HepG2 (cell line): ENCODE measurements around the gene PLCB4. TPM values are rescaled to one million over a fixed set of nuclear protein-coding genes. Genes with fewer than 3 reads are reported as not detected.

Experiments used
- ATAC-seq: fragments of 200-7000 bp; cut with Tn5 transposase; 3 replicates; pipeline ENCODE4 v1.9.1; 2020; ENCODE audit warnings: mild to moderate bottlenecking, moderate library complexity
- BruUV-seq: library from RNA; stranded (reverse); fragments of 400-500 nt; replicated peaks from 2 replicates; lab custom pipeline; 2021; lab: Mats Ljungman, UMichigan
- CTCF ChIA-PET: fragments of 300-600 bp; formaldehyde crosslinking; extraction: SDS; loops from one replicate; lab custom pipeline; 2021; ENCODE audit warnings: low total read pairs, inconsistent platforms, low intra/inter-chr PET ratio; lab: Yijun Ruan, JAX
- POLR2A ChIA-PET: fragments of 350-600 bp; sonication (Branson Sonifier 250); formaldehyde crosslinking; loops from one replicate; lab custom pipeline; 2020; ENCODE audit warnings: antibody characterized with exemption, inconsistent platforms; lab: Yijun Ruan, JAX
- DNase-seq: peaks from one replicate; pipeline ENCODE4 v3.0.0-alpha.2; 2015; ENCODE audit warnings: low spot score
- FAIRE-seq: peaks from 3 replicates; lab custom pipeline; 2011; peaks lifted over from hg19 to GRCh38; lab: Jason Lieb, UNC
- H2AFZ ChIP-seq: one replicate; pipeline ENCODE4 v1.6.1; 2011; ENCODE audit warnings: low read length, inconsistent platforms
- H3K27ac ChIP-seq: fragments of 300-600 bp; 3 replicates; pipeline ENCODE4 v1.8.0; 2011; ENCODE audit warnings: mixed run types, mild to moderate bottlenecking, mixed read lengths, low read length, inconsistent platforms; ENCODE audit not compliant: insufficient read depth; ENCODE audit errors: extremely low read length
- H3K27me3 ChIP-seq, 2 experiments: fragments of 200-600 bp in 1 of 2; 2 replicates in 1 of 2; 3 replicates in 1 of 2; pipeline versions ENCODE4 v1.6.0 to v1.8.0; 2011; ENCODE audit warnings: low read length in 2 of 2, mild to moderate bottlenecking in 2 of 2, moderate library complexity in 2 of 2, inconsistent platforms in 1 of 2; ENCODE audit not compliant: insufficient read depth in 2 of 2, control insufficient read depth in 1 of 2
- H3K36me3 ChIP-seq, 2 experiments: fragments of 200-600 bp in 1 of 2; replicated peaks in 1 of 2; 2 replicates in 1 of 2; 3 replicates in 1 of 2; pipeline versions ENCODE4 v1.5.1 to v1.8.0; 2011; ENCODE audit warnings: low read length in 2 of 2, inconsistent platforms in 1 of 2; ENCODE audit not compliant: insufficient read depth in 2 of 2, control insufficient read depth in 1 of 2
- H3K4me1 ChIP-seq: 2 replicates; pipeline ENCODE4 v1.5.1; 2012; ENCODE audit warnings: low read length, inconsistent platforms; ENCODE audit not compliant: insufficient read depth
- H3K4me2 ChIP-seq: 2 replicates; pipeline ENCODE4 v1.6.0; 2011; ENCODE audit warnings: low read depth, low read length, inconsistent platforms
- H3K4me3 ChIP-seq, 3 experiments: fragments of 200-600 bp in 1 of 3; sonication (generic), shearing (Covaris generic) in 1 of 3; replicated peaks in 1 of 3; 2 replicates each; pipeline ENCODE4 v1.5.1; 2011 to 2016; ENCODE audit warnings: low read length in 3 of 3, inconsistent platforms in 2 of 3, low read depth in 2 of 3, mild to moderate bottlenecking in 2 of 3, control low read depth in 1 of 3, mixed read lengths in 1 of 3; ENCODE audit not compliant: insufficient read depth in 1 of 3
- H3K79me2 ChIP-seq: one replicate; pipeline ENCODE4 v1.6.1; 2011; ENCODE audit warnings: low read length, inconsistent platforms; ENCODE audit not compliant: insufficient read depth
- H3K9ac ChIP-seq: 2 replicates; pipeline ENCODE4 v1.6.0; 2011; ENCODE audit warnings: mild to moderate bottlenecking, low read depth, low read length, inconsistent platforms; ENCODE audit not compliant: insufficient read depth
- H3K9me3 ChIP-seq: 2 replicates; pipeline ENCODE4 v1.5.1; 2012; ENCODE audit warnings: mild to moderate bottlenecking, low read length
- H4K20me1 ChIP-seq: 2 replicates; pipeline ENCODE4 v1.6.0; 2011; ENCODE audit warnings: inconsistent platforms, mild to moderate bottlenecking, low read length, moderate library complexity; ENCODE audit not compliant: insufficient read depth
- CBX2 ChIP-seq, 2 experiments: fragments of 200-600 bp in 1 of 2; sonication (generic); formaldehyde crosslinking in 1 of 2; IDR thresholded peaks; 2 replicates each; pipeline versions ENCODE4 v1.7.0 to v1.8.1; 2018 to 2022; ENCODE audit warnings: low read depth in 2 of 2, low read length in 1 of 2, mild to moderate bottlenecking in 1 of 2, missing genetic modification reagents in 1 of 2
- DDIT3 ChIP-seq: sonication (generic); formaldehyde crosslinking; IDR thresholded peaks from 2 replicates; pipeline ENCODE4 v1.4.0; 2020; ENCODE audit warnings: mild to moderate bottlenecking, missing genetic modification reagents
- NFAT5 ChIP-seq: sonication (generic); formaldehyde crosslinking; IDR thresholded peaks from 2 replicates; pipeline ENCODE4 v1.4.0; 2020; ENCODE audit warnings: missing genetic modification reagents
- RAD51 ChIP-seq: fragments of 450-650 bp; IDR thresholded peaks from 2 replicates; pipeline ENCODE4 v1.6.1; 2016; ENCODE audit warnings: borderline replicate concordance
- SMAD1 ChIP-seq: sonication (generic); formaldehyde crosslinking; IDR thresholded peaks from 2 replicates; pipeline ENCODE4 v1.4.0; 2020; ENCODE audit warnings: missing genetic modification reagents, low read depth, mild to moderate bottlenecking, borderline replicate concordance
- TAF15 ChIP-seq: fragments of 200-400 bp; formaldehyde crosslinking; IDR thresholded peaks from one replicate; pipeline ENCODE4 v1.6.1; 2018; ENCODE audit warnings: mild to moderate bottlenecking, low read depth, low read length; ENCODE audit not compliant: poor library complexity, severe bottlenecking
- THAP8 ChIP-seq: sonication (generic); formaldehyde crosslinking; IDR thresholded peaks from 2 replicates; pipeline ENCODE4 v1.5.1; 2020; ENCODE audit warnings: missing genetic modification reagents, mild to moderate bottlenecking, borderline replicate concordance
- ZNF430 ChIP-seq: sonication (generic); formaldehyde crosslinking; IDR thresholded peaks from 2 replicates; pipeline ENCODE4 v1.9.0; 2021; ENCODE audit warnings: mild to moderate bottlenecking, missing genetic modification reagents
- ZNF441 ChIP-seq: sonication (generic); formaldehyde crosslinking; IDR thresholded peaks from 2 replicates; pipeline ENCODE4 v1.7.0; 2021; ENCODE audit warnings: missing genetic modification reagents, borderline replicate concordance
- ZNF652 ChIP-seq: IDR thresholded peaks from 2 replicates; pipeline ENCODE4 v1.6.1; 2016; ENCODE audit warnings: low read depth, borderline replicate concordance
- ZSCAN12 ChIP-seq: sonication (generic); formaldehyde crosslinking; IDR thresholded peaks from 2 replicates; pipeline ENCODE4 v1.9.0; 2021; ENCODE audit warnings: mild to moderate bottlenecking, missing genetic modification reagents
- WGBS: methylation state at CpG from one replicate; pipeline ENCODE4 v1.1.6; 2017; ENCODE audit warnings: low lambda C conversion rate; 5-methylcytosine and 5-hydroxymethylcytosine counted together
- in situ Hi-C: cut with HindIII; loops from 2 replicates; pipeline ENCODE4 v1.10.0; 2017; ENCODE audit warnings: low pct_unique_long_range_greater_than_20kb; ENCODE audit not compliant: extremely low pct_ligation_motif_present
- intact Hi-C: fragments of 100-400 bp; cut with micrococcal nuclease; formaldehyde crosslinking; loops from one replicate; pipeline ENCODE4 v1.10.0; 2022; ENCODE audit not compliant: unreplicated experiment
- polyA plus RNA-seq, 8 experiments: library from polyadenylated mRNA; depleted of rRNA in 3 of 8; stranded (reverse) in 7 of 8; unstranded in 1 of 8; fragments of >200 nt; fragmentation: Illumina TruSeq in 4 of 8; extraction: Trizol in 4 of 8; gene quantifications; 2 replicates each; pipeline versions ENCODE4 v1.2.1 to v1.2.3, GENCODE V29; 2011 to 2016; ENCODE audit warnings: low read depth in 4 of 8, missing spikeins in 1 of 8, mixed read lengths in 1 of 8; ENCODE audit not compliant: insufficient read depth in 1 of 8
- total RNA-seq, 5 experiments: library from RNA; depleted of rRNA; stranded (reverse); fragments of >200 nt; fragmentation: Illumina TruSeq; extraction: Trizol; gene quantifications; 2 replicates each; pipeline ENCODE4 v1.2.3, GENCODE V29; 2016; ENCODE audit warnings: low read depth in 1 of 5
- TF ChIP-seq, protein P1 (sequence below): sonication (generic); formaldehyde crosslinking; conservative IDR thresholded peaks from 2 replicates; pipeline ENCODE4 v1.8.0; 2022; ENCODE audit warnings: missing genetic modification reagents

PLCB4 gene
- total and polyA plus RNA-seq, 2 of the 13 experiments (the other 11 are each of a cell fraction or from before 2014, with no cell fraction given), result 0.01 TPM; not detected in 1

DNA sequence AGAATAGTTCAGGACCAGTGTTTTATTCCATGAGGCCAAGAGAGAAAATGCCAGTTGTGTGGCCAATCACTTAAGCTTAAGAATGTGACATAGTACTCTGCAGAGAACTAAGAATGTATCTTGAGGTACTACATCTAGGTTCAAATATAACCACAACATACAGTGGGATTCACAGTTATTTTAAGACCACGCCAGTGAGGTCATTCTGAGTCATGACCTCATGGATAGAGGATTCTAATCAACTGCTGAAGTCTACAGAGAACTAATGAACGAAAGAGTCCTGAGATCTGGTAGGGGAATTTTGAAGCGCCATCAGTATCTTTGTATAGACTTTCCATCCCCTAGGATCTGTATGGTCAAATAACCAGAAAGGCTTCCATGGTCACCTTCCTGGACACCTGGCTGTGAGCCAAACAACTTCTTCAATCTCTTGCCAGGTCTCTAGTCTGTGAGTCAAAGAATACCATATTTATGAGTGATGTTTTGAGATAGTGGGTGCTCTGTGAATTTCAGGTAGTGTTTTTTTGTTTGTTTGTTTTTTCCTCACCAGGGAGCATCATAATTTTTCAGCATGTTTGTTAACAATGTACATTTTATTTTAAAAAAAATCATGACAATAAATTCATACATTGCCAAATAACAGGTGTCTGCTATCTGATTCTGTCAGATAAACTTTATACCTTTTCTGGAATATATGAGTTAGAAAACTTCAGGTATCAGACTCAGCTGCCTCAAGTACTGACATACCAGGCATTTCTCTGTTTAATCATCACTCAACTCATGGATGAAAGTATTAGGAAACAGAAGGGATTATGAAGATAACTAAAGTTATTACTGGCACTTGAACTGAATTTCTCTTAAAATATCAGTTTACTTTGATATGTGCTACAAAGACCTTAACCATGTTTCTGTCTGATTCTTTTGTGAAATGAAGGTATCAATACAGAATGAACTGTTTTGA is 217.9 kb downstream of the PLCB4 start:
- 16% methylated on average over 3 of the region's 3 CpGs for WGBS
- Histone ChIP-seq H2AFZ (no peak overlapping the region), H3K4me3 (no peak overlapping the region), H3K9ac (no peak overlapping the region), H3K4me1 (peaks cover 11% of the 10 kb centered on the region), H3K27ac (no peak overlapping the region), H4K20me1 (no peaks in the 10 kb centered on the region), H3K27me3 (no peaks in the 10 kb centered on the region), H3K36me3 (no peaks in the 10 kb centered on the region), H3K79me2 (no peaks in the 10 kb centered on the region), H3K4me2 (no peak overlapping the region), H3K9me3 (no peaks in the 10 kb centered on the region)
- no peak for FAIRE-seq
- intact Hi-C loops (loop anchor here (1.0 kb wide), 1 partner anchor 15 kb away; no protein-coding TSS in a partner anchor), in situ Hi-C loops (no loop called here)
- BruUV-seq, result no TSS peak
- no peak for DNase-seq
- no peak for ATAC-seq
- ChIA-PET POLR2A (no interaction called here), CTCF (no interaction called here)
- TF ChIP-seq SMAD1 (no peak), NFAT5 (CRISPR knock-in tag) (no peak), DDIT3 (CRISPR knock-in tag) (no peak), ZNF430 (CRISPR knock-in tag) (no peak), ZNF441 (CRISPR knock-in tag) (no peak), CBX2 (IDR thresholded peaks at IDR 0.05; ENCODE audit: low read depth, low read length) (no peak), CBX2 (CRISPR knock-in tag; IDR thresholded peaks at IDR 0.05; ENCODE audit: low read depth) (no peak), ZNF652 (no peak), TAF15 (no peak), ZSCAN12 (CRISPR knock-in tag) (no peak), THAP8 (CRISPR knock-in tag) (no peak), RAD51 (no peak)
- TF ChIP-seq, protein P1, sequence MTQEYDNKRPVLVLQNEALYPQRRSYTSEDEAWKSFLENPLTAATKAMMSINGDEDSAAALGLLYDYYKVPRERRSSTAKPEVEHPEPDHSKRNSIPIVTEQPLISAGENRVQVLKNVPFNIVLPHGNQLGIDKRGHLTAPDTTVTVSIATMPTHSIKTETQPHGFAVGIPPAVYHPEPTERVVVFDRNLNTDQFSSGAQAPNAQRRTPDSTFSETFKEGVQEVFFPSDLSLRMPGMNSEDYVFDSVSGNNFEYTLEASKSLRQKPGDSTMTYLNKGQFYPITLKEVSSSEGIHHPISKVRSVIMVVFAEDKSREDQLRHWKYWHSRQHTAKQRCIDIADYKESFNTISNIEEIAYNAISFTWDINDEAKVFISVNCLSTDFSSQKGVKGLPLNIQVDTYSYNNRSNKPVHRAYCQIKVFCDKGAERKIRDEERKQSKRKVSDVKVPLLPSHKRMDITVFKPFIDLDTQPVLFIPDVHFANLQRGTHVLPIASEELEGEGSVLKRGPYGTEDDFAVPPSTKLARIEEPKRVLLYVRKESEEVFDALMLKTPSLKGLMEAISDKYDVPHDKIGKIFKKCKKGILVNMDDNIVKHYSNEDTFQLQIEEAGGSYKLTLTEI (CRISPR knock-in tag), result no peak
